ENCODE results near the gene TMC5. TPM values are rescaled to one million over a fixed set of nuclear protein-coding genes. Genes with fewer than 3 reads are reported as not detected.

The TMC5 gene
- total and polyA plus RNA-seq, 3 donors from 2014 or later: 4.5 to 27.7 (median 7.1) TPM

DNA sequence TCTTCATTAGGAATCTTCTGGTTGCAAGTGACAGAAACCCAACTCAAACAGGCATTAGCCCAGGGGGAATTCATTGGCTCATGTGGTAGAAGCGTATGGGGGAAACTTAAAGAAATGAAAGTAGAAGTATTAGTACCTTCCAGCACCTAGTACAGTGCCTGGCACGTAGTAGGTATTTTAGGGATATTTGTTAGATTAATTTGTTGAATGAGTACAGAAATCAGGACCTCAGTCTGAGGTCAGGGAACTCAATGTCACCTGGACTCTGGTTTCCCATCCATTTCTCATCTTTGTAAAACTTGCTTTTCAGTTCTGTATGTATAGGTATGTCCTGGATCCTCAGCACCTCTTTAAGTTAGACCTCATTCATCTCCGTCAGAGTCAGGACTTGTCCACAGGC is 32.5 kb downstream of the TMC5 start:
- DNase-seq: no peak
- Histone ChIP-seq H3K9me3 (no peaks in the 10 kb centered on the region), H3K4me3 (no peak overlapping the region), H3K36me3 (ENCODE audit: low read depth, missing control alignments) (no peaks in the 10 kb centered on the region), H3K4me1 (no peaks in the 10 kb centered on the region), H3K27ac (no peak overlapping the region), H3K27me3 (no peaks in the 10 kb centered on the region)
- no peak for TF ChIP-seq POLR2A (IDR thresholded peaks at IDR 0.05)
- TF ChIP-seq, protein P1, sequence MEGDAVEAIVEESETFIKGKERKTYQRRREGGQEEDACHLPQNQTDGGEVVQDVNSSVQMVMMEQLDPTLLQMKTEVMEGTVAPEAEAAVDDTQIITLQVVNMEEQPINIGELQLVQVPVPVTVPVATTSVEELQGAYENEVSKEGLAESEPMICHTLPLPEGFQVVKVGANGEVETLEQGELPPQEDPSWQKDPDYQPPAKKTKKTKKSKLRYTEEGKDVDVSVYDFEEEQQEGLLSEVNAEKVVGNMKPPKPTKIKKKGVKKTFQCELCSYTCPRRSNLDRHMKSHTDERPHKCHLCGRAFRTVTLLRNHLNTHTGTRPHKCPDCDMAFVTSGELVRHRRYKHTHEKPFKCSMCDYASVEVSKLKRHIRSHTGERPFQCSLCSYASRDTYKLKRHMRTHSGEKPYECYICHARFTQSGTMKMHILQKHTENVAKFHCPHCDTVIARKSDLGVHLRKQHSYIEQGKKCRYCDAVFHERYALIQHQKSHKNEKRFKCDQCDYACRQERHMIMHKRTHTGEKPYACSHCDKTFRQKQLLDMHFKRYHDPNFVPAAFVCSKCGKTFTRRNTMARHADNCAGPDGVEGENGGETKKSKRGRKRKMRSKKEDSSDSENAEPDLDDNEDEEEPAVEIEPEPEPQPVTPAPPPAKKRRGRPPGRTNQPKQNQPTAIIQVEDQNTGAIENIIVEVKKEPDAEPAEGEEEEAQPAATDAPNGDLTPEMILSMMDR (IDR thresholded peaks at IDR 0.05): no peak
- intact Hi-C loops (cut with DNase I; ENCODE audit: low total_unique reads): no loop called here
- WGBS, 2 donors: 72 to 91% methylated on average over 3 of the region's 3 CpGs

DNA sequence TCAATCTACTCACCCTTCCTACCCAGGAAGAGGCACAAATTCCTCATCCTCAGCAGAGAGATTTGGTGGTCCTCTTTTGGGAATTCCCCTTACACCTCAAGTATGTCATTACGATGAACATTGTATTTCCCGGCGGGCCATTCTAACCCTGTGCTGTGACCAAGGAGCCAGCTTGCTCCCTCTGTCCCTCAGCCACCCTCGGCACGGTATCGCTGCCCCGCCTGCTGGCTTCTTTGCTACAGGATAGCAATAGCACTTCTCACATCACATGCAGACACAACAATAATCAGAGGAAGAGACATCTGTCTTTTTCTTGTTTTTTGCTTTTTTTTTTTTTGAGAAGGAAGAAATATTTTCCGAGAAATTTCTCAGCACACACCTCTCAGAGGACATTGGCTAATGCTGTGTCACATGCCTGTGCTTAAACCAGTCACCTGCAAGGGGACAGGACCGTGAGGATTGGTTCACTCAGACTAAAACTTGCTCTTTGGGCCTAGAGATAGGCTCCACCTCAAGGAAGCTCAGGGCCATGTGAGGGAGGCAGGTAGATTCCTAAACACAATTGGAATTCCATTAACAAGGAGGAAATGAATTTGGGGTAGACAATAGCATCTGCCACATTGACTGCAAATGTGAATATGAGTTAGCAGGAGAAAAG is 41.2 kb downstream of the TMC5 start:
- Histone ChIP-seq H3K9me3 (no peaks in the 10 kb centered on the region), H3K27ac (no peak overlapping the region), H3K27me3 (no peaks in the 10 kb centered on the region), H3K4me1 (no peaks in the 10 kb centered on the region), H3K4me3 (no peak overlapping the region), H3K36me3 (ENCODE audit: low read depth, missing control alignments) (no peaks in the 10 kb centered on the region)
- intact Hi-C loops (cut with DNase I; ENCODE audit: low total_unique reads): no loop called here
- WGBS, 2 donors: 75 to 88% methylated on average over 9 of the region's 9 CpGs
- no peak for TF ChIP-seq POLR2A (IDR thresholded peaks at IDR 0.05)
- TF ChIP-seq, protein P1 (IDR thresholded peaks at IDR 0.05): no peak
- no peak for DNase-seq

DNA sequence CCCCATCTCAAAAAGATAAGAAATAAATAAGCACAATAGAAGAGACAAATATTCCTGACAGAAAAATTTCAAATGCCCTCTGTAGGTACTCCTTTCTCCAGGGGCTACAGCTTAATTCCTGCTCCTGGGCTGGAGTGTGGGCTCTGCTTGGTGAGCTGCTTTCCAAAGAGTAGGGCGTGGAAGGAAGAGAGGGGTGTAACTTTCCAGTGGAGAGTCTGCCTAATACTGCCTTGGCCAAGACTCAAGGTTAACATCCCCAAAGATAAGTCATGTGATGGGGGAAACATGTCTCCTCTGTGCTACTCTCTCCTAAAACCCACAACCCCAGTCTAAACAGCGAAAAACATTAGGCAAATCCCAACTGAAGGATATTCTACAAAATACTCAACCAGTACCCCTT is 42.7 kb downstream of the TMC5 start:
- WGBS, 2 donors: 92 to 94% methylated on average over 2 of the region's 2 CpGs
- intact Hi-C loops (cut with DNase I; ENCODE audit: low total_unique reads): no loop called here
- TF ChIP-seq, protein P1 (IDR thresholded peaks at IDR 0.05): no peak
- TF ChIP-seq POLR2A (IDR thresholded peaks at IDR 0.05): no peak

DNA sequence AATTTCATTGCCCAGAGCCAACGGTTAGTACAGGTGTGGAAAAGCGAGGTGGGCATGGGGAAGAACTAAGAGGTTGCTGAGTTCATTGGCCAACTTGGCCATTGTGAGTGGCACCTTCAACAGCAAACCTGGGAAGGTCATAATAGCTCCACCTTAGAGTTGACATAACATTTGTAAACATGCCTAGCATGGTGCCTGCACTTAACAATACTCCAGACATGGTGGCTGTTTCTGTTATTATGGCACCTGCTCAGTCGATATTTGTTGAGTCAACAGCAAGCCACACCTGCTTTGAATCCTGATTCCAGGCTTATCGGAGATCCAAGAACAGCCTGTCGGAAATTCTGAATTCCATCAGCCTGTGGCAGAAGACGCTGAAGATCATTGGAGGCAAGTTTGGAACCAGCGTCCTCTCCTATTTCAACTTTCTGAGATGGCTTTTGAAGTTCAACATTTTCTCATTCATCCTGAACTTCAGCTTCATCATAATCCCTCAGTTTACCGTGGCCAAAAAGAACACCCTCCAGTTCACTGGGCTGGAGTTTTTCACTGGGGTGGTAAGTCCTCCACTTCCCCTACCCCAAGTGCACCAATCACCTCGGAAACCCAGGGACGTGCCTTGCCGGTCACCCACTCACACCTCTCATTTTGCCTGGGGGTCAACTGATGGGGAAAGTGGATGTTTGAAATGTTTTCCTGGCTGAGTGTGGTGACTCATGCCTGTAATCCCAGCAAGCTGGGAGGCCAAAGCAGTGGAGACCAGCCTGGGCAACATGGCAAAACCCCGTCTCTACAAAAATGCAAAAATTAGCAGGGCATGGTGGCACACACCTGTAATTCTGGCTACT is 46.0 kb downstream of the TMC5 start:
- TF ChIP-seq, protein P1 (IDR thresholded peaks at IDR 0.05): no peak
- TF ChIP-seq POLR2A (IDR thresholded peaks at IDR 0.05): no peak
- no peaks in the 10 kb centered on the region for H3K4me1 ChIP-seq
- H3K27me3 ChIP-seq: no peaks in the 10 kb centered on the region
- 89 to 94% methylated on average over 11 to 12 of the region's 12 CpGs for whole genome bisulfite sequencing, 2 donors
- no peaks in the 10 kb centered on the region for H3K36me3 ChIP-seq (ENCODE audit: low read depth, missing control alignments)
- DNase-seq: no peak
- H3K4me3 ChIP-seq: no peak overlapping the region
- H3K27ac ChIP-seq: no peak overlapping the region
- H3K9me3 ChIP-seq: no peaks in the 10 kb centered on the region
- intact Hi-C loops (cut with DNase I; ENCODE audit: low total_unique reads): no loop called here

More for the DNA sequence above, 42.7 kb downstream of the TMC5 start:
- Histone ChIP-seq H3K36me3 (ENCODE audit: low read depth, missing control alignments) (no peaks in the 10 kb centered on the region), H3K4me3 (no peak overlapping the region), H3K4me1 (no peaks in the 10 kb centered on the region), H3K27me3 (no peaks in the 10 kb centered on the region), H3K27ac (no peak overlapping the region), H3K9me3 (no peaks in the 10 kb centered on the region)
- DNase-seq: no peak
